Fibroblast of the aortic adventitia (primary cell): ENCODE results near the gene WDR89. TPM values are rescaled to one million over a fixed set of nuclear protein-coding genes. Genes with fewer than 3 reads are reported as not detected.
A peak's percentile ranks its signal among the peaks of the same experiment; 100 is the strongest.

Experiments used
- DNase-seq: peaks from one replicate; pipeline ENCODE4 v3.0.0-alpha.2; 2010; ENCODE audit warnings: low read depth
- H3K4me3 ChIP-seq: 2 replicates; pipeline ENCODE4 v1.5.1; 2011; ENCODE audit warnings: low read depth, mild to moderate bottlenecking, control low read depth, low read length, moderate library complexity
- total RNA-seq: library from RNA; depleted of rRNA; stranded (reverse); fragments of >200 nt; gene quantifications from 2 replicates; pipeline ENCODE4 v1.2.3, GENCODE V29; 2012; ENCODE audit warnings: low replicate concordance
- TF ChIP-seq, protein P1 (sequence below): IDR thresholded peaks from 2 replicates; pipeline ENCODE4 v1.5.1; 2011; ENCODE audit warnings: mild to moderate bottlenecking, low read length, control low read depth, inconsistent platforms; ENCODE audit not compliant: insufficient read depth

WDR89 gene
- total RNA-seq, 1 donor, result 10.1 TPM

DNA sequence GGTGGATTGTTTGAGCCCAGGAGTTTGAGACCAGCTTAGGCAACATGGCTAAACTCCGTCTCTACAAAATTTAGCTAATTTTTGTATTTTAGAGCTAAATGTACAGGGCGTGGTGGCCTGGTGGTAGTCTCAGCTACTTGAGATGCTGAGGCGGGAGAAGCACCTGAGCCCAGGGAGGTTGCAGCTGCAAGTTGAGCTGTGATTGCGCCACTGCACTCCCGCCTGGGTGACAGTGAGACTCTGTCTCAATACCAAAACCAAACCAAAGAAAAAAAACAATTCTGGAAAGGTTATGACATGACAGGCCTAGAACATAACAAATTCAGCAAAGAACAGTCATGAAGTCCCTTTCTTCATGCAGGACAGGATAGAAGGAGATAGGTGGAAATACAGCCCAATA, 25.7 kb downstream of the WDR89 start:
- H3K4me3 ChIP-seq, result no peak overlapping the region
- TF ChIP-seq, protein P1, sequence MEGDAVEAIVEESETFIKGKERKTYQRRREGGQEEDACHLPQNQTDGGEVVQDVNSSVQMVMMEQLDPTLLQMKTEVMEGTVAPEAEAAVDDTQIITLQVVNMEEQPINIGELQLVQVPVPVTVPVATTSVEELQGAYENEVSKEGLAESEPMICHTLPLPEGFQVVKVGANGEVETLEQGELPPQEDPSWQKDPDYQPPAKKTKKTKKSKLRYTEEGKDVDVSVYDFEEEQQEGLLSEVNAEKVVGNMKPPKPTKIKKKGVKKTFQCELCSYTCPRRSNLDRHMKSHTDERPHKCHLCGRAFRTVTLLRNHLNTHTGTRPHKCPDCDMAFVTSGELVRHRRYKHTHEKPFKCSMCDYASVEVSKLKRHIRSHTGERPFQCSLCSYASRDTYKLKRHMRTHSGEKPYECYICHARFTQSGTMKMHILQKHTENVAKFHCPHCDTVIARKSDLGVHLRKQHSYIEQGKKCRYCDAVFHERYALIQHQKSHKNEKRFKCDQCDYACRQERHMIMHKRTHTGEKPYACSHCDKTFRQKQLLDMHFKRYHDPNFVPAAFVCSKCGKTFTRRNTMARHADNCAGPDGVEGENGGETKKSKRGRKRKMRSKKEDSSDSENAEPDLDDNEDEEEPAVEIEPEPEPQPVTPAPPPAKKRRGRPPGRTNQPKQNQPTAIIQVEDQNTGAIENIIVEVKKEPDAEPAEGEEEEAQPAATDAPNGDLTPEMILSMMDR, result no peak
- peak; percentile 6 for DNase-seq

DNA sequence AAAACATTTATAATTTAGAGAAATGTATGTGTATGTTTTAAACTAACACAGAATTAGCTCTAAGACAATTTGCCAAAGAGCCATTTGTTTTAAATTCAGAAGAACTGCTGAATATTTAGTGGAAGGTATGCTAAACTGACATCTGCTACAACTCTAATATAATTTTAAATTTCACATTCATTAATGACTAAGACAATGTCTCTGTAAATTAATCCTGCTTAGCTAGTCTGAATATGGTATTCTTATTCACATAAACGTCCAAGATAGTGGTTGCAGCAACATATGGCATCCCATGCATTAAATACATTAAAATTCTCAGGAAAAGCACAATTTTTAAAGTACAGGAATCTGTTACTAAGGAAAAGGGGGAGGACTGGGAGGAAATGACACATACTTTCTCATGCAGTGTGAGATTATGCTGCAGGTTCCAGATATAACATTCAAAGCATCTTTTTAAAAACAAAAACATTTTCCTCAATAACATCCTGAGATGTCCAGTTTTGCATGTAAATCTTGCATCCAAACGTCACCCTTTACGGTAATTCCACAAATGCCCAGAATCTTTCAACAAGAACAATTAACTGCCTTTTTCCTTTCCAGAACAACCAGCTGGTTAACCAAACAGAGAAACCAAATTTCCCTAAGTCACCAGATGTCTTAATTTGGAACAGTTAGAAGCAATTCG, 26.9 kb downstream of the WDR89 start:
- DNase-seq, result peak; percentile 76
- TF ChIP-seq, protein P1, result no peak
- H3K4me3 ChIP-seq, result peak overlapping the region; percentile 14

DNA sequence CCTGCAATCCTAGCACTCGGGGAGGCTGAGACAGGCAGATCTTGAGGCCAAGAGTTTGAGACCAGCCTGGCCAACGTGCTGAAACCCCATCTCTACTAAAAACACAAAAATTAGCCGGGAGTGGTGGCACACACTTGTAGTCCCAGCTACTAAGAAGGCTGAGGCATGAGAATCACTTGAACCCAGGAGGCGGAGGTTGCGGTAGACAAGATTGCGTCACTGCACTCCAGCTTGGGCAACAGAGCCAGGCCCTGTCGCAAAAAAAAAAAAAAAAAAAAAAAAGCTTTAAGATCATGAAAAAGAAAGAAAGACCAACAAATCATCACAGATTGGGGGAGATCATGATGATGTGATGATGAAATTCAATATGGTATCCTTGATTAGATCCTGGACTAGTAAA, 30.6 kb downstream of the WDR89 start:
- H3K4me3 ChIP-seq, result no peak overlapping the region
- TF ChIP-seq, protein P1, result no peak
- DNase-seq, result no peak

DNA sequence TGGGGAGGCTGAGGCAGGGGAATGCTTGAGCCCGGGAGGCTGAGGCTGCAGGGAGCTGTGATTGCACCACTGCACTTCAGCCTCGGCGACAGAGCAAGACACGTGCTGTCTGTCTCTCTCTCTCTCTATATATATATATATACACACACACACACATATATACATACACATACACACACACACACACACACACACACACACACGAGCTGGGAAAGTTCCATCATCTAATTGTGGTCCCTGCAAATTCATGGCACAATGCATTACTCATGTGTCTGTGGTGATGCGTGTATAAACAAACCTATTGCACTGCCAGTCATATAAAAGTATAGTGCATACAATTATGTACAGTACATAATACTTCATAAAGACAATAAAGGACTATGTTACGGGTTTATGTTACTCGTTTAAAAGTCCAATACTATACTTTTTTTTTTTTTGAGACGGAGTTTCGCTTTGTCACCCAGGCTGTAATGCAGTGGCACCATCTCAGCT, 36.6 kb downstream of the WDR89 start:
- TF ChIP-seq, protein P1, result no peak
- H3K4me3 ChIP-seq, result no peak overlapping the region
- no peak for DNase-seq

DNA sequence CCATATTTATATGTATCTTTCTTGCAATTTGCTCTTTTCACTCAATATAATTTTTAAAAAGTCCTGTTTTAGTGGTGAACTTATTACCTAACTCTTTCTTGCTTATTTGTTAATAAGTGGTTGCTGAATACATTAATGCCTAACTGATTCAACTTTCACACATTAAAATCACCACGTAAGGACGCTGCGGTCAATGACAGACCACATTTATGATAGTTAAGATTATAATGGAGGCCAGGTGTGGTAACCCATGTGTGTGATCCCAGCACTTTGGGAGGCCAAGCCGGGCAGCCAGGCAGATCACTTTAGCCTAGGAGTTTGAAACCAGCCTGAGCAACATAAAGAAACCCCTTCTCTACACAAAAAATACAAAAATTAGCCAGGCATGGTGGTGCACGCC, 37.0 kb downstream of the WDR89 start:
- no peak for DNase-seq
- TF ChIP-seq, protein P1, result no peak
- no peak overlapping the region for H3K4me3 ChIP-seq

DNA sequence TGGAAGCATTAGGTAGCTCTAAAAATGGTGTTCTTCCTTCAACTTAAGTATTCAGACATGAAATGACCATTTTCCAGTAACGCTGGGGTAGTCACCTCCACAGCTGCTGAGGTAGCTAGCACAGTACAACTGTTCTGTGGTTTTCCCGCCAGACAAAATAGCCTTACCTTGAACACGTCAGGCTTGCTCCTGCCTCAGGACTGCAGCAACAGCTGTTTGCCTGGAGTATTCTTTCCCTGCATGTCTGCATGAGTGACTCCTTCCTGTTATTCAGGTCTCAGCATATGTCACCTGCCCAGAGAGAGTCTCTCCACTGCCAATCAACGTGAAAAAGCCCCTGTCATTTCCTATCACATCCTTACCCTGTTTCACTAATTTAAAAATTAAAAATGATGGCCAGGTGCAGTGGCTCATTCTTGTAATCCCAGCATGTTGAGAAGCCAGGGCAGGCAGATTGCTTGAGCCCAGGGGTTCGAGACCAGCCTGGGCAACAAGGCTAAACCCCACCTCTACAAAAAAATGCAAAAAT, 37.9 kb downstream of the WDR89 start:
- no peak overlapping the region for H3K4me3 ChIP-seq
- no peak for DNase-seq
- TF ChIP-seq, protein P1, result no peak
